SU-DHL-6 (cell line): ENCODE measurements around the gene TBX18.

Experiments used
- H2AFZ ChIP-seq: fragments of 200-600 bp; sonication (generic); 2 replicates; pipeline ENCODE4 v1.6.1; 2014; ENCODE audit warnings: low read depth, mild to moderate bottlenecking, moderate library complexity, mixed read lengths, antibody characterized with exemption, low read length; ENCODE audit not compliant: severe bottlenecking
- H3F3A ChIP-seq: fragments of 200-600 bp; shearing (Covaris generic); 2 replicates; pipeline ENCODE4 v1.6.0; 2016; ENCODE audit warnings: antibody characterized with exemption, mild to moderate bottlenecking; ENCODE audit not compliant: insufficient read depth
- H3K27ac ChIP-seq: fragments of 200-600 bp; sonication (generic); 2 replicates; pipeline ENCODE4 v1.5.1; 2016; ENCODE audit warnings: low read depth, mild to moderate bottlenecking, low read length, moderate library complexity, mixed read lengths
- H3K27me3 ChIP-seq: fragments of 200-600 bp; sonication (generic), shearing (Covaris generic); 2 replicates; pipeline ENCODE4 v1.6.0; 2014; ENCODE audit warnings: mild to moderate bottlenecking, low read length
- H3K36me3 ChIP-seq: fragments of 200-600 bp; sonication (generic); 2 replicates; pipeline ENCODE4 v1.6.1; 2014; ENCODE audit warnings: mild to moderate bottlenecking, low read length, mixed read lengths
- H3K4me2 ChIP-seq: fragments of 300-600, 200-600 bp; shearing (Covaris generic), sonication (generic); 2 replicates; pipeline ENCODE4 v1.6.0; 2014; ENCODE audit warnings: low read length, low read depth, mild to moderate bottlenecking; ENCODE audit not compliant: poor library complexity, severe bottlenecking
- H3K4me3 ChIP-seq: fragments of 200-600 bp; sonication (generic); 2 replicates; pipeline ENCODE4 v1.5.1; 2014; ENCODE audit warnings: antibody characterized with exemption, low read length, mild to moderate bottlenecking, mixed read lengths; ENCODE audit not compliant: insufficient read depth, poor library complexity, severe bottlenecking
- H3K79me2 ChIP-seq: fragments of 200-600 bp; sonication (generic); 2 replicates; pipeline ENCODE4 v1.6.1; 2014; ENCODE audit warnings: mild to moderate bottlenecking, low read length, moderate library complexity; ENCODE audit not compliant: insufficient read depth
- H3K9ac ChIP-seq: fragments of 200-600 bp; sonication (generic); 2 replicates; pipeline ENCODE4 v1.7.0; 2014; ENCODE audit warnings: mild to moderate bottlenecking, low read length
- H3K9me2 ChIP-seq: fragments of 200-600 bp; sonication (generic); replicated peaks from 2 replicates; pipeline ENCODE4 v1.6.1; 2014; ENCODE audit warnings: low read length; ENCODE audit not compliant: insufficient read depth
- H3K9me3 ChIP-seq: fragments of 200-600 bp; sonication (generic); 2 replicates; pipeline ENCODE4 v1.6.1; 2014; ENCODE audit warnings: low read length, mixed read lengths; ENCODE audit not compliant: insufficient read depth
- H4K20me1 ChIP-seq: fragments of 200-600 bp; sonication (generic); 2 replicates; pipeline ENCODE4 v1.6.1; 2014; ENCODE audit warnings: low read depth, mild to moderate bottlenecking, antibody characterized with exemption, low read length, moderate library complexity, mixed read lengths
- CTCF ChIP-seq: fragments of 200-600 bp; sonication (generic); IDR thresholded peaks from one replicate; pipeline ENCODE4 v1.5.1; 2017; ENCODE audit warnings: antibody characterized with exemption, mild to moderate bottlenecking, low read length, moderate library complexity; ENCODE audit not compliant: insufficient read depth, poor library complexity, severe bottlenecking
- EZH2phosphoT487 ChIP-seq: fragments of 200-600 bp; sonication (generic), shearing (Covaris generic); conservative IDR thresholded peaks from 2 replicates; pipeline ENCODE4 v1.6.1; 2018; ENCODE audit warnings: mild to moderate bottlenecking, antibody characterized with exemption, low read length, moderate library complexity, mixed read lengths

TBX18 gene

GRCh38 chr6:84771756-84772356 lies 7.5 kb upstream of the TBX18 start:
- Histone ChIP-seq H3F3A (no peaks in the 10 kb centered on the region), H3K4me3 (no peak overlapping the region), H4K20me1 (no peaks in the 10 kb centered on the region), H2AFZ (no peak overlapping the region), H3K4me2 (no peak overlapping the region), H3K27ac (no peak overlapping the region), H3K9me3 (no peaks in the 10 kb centered on the region), H3K9me2 (no peaks in the 10 kb centered on the region), H3K79me2 (no peaks in the 10 kb centered on the region), H3K36me3 (no peaks in the 10 kb centered on the region), H3K27me3 (no peaks in the 10 kb centered on the region), H3K9ac (no peak overlapping the region)
- TF ChIP-seq EZH2phosphoT487 (no peak), CTCF (no peak)

- Histone ChIP-seq H3K27ac (no peak overlapping the region), H4K20me1 (no peaks in the 10 kb centered on the region), H3K4me2 (no peak overlapping the region), H3K9me3 (no peaks in the 10 kb centered on the region), H2AFZ (no peak overlapping the region), H3K27me3 (no peaks in the 10 kb centered on the region), H3K9me2 (no peaks in the 10 kb centered on the region), H3F3A (no peaks in the 10 kb centered on the region), H3K36me3 (no peaks in the 10 kb centered on the region), H3K79me2 (no peaks in the 10 kb centered on the region), H3K4me3 (no peak overlapping the region), H3K9ac (no peak overlapping the region)
- TF ChIP-seq CTCF (no peak), EZH2phosphoT487 (no peak)
Measured at GRCh38 chr6:84771125-84771755, 6.8 kb upstream of the TBX18 start.

GRCh38 chr6:84770521-84770920 lies 6.1 kb upstream of the TBX18 start:
- Histone ChIP-seq H3K4me2 (no peak overlapping the region), H3F3A (no peaks in the 10 kb centered on the region), H3K27me3 (no peaks in the 10 kb centered on the region), H3K27ac (no peak overlapping the region), H3K9me2 (no peaks in the 10 kb centered on the region), H3K36me3 (no peaks in the 10 kb centered on the region), H3K9ac (no peak overlapping the region), H4K20me1 (no peaks in the 10 kb centered on the region), H3K4me3 (no peak overlapping the region), H3K79me2 (no peaks in the 10 kb centered on the region), H3K9me3 (no peaks in the 10 kb centered on the region), H2AFZ (no peak overlapping the region)
- TF ChIP-seq CTCF (no peak), EZH2phosphoT487 (no peak)
